MM.1S (cell line): Measurements from ENCODE around the gene PLEKHA5.

Experiments used
- CTCF ChIP-seq: fragments of 300-600 bp; sonication (generic); IDR thresholded peaks from 2 replicates; pipeline ENCODE4 v1.5.1; 2016; ENCODE audit warnings: antibody characterized with exemption, low read length, mixed read lengths
- EZH2 ChIP-seq: fragments of 300-600 bp; sonication (generic); optimal IDR thresholded peaks from 2 replicates; pipeline ENCODE3; 2017; ENCODE audit warnings: low read depth, mild to moderate bottlenecking, antibody characterized with exemption, low read length, mixed read lengths

- TF ChIP-seq CTCF (peak; percentile 25), EZH2 (no peak)
These were observed at the start of gene PLEKHA5 for GRCh38 chr12:19129486-19130223.
